GM18519 (cell line): ENCODE data around the gene NLRP14.

Experiments
- ATAC-seq: cut with Tn5 transposase; IDR thresholded peaks from one replicate; pipeline ENCODE4 v1.9.1; 2021; ENCODE audit warnings: mild to moderate bottlenecking, moderate library complexity; ENCODE audit not compliant: unreplicated experiment, low FRiP score

Gene NLRP14, protein sequence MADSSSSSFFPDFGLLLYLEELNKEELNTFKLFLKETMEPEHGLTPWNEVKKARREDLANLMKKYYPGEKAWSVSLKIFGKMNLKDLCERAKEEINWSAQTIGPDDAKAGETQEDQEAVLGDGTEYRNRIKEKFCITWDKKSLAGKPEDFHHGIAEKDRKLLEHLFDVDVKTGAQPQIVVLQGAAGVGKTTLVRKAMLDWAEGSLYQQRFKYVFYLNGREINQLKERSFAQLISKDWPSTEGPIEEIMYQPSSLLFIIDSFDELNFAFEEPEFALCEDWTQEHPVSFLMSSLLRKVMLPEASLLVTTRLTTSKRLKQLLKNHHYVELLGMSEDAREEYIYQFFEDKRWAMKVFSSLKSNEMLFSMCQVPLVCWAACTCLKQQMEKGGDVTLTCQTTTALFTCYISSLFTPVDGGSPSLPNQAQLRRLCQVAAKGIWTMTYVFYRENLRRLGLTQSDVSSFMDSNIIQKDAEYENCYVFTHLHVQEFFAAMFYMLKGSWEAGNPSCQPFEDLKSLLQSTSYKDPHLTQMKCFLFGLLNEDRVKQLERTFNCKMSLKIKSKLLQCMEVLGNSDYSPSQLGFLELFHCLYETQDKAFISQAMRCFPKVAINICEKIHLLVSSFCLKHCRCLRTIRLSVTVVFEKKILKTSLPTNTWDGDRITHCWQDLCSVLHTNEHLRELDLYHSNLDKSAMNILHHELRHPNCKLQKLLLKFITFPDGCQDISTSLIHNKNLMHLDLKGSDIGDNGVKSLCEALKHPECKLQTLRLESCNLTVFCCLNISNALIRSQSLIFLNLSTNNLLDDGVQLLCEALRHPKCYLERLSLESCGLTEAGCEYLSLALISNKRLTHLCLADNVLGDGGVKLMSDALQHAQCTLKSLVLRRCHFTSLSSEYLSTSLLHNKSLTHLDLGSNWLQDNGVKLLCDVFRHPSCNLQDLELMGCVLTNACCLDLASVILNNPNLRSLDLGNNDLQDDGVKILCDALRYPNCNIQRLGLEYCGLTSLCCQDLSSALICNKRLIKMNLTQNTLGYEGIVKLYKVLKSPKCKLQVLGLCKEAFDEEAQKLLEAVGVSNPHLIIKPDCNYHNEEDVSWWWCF

DNA sequence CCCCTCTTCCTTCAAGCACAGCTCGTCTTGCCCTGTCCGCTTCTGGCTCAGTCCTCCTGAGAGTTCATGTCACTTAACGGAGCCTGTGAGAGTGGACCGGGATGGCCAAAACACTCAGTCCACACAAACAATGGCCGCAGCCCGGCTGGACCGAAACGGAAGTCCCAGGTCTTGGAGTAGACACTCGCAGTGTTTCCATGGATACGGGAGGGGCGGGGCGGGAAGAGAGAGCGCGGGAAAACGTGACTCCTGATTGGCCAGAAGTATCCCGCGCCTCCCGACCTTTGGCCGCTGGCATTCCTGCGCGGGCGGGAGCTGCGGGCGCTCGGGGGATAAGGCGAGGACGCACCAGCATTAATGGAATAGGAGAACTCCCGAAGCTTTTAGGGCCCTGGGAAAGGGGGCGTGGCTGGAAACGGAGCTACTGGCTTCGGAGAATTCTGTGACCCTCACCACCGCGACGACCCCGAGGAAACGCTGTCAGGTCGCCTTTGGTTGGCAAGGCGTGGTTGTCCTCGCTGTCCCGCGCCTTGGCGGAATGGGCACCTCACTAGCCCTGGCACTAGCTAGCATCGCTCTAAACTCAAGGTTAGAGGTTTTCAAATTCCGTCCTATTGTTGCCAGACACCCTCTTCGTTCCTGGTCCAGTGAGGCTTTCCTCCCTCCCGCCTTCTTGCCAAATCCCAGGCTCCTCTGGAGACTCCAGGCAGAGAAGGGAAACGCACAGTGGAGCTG lies at the start of gene NLRP14, which contains the start of gene ZNF214:
Gene NLRP14, plus strand, starts transcription at position 297 of the 735 bp plus-strand sequence. CDS start 18,108 bp downstream, outside the sequence.
Gene ZNF214, minus strand, starts transcription at position 164 of the 735 bp plus-strand sequence. CDS start 17,511 bp downstream, outside the sequence.
- ATAC-seq: no peak

GRCh38 chr11:6979365-6979764 lies 40.9 kb upstream of the NLRP14 start:
- ATAC-seq: no peak

DNA sequence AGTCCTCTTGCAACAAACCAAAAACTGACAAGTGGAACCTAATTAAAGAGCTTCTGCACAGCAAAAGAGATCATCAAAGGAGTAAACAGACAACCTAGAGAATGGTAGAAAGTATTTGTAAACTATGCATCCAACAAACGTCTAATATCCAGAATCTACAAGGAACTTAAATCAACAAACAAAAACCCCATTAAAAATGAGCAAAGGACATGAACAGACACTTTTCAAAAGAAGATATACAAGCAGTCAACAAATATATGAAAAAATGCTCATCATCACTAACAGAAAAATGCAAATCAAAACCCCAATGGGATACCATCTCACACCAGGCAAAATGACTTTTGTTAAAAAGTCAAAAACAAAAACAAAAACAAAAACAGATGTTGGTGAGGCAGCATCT lies 33.8 kb upstream of the NLRP14 start:
- ATAC-seq: no peak

- no peak for ATAC-seq
These were observed 31.8 kb upstream of the NLRP14 start for GRCh38 chr11:6988506-6988905.

DNA sequence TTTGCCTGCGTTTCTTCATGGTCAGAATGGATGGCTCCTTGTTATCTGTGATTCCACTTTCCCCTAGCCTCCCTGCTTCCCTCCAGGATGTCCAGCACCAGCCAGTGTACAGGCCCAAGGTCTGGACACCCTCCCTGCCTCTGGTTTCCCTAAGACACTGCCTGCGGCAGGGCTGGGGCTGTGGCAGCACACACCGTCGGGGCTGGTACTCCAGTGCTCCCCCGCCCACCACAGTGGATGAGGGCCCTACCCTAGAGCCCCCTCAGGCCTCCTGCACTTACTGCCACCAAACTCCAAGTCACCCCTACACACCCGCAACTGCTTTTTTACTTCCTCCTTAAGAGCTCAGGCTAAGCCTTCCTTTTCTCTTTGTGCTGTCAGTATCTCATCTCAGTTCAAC lies 29.1 kb upstream of the NLRP14 start:
- ATAC-seq: no peak

DNA sequence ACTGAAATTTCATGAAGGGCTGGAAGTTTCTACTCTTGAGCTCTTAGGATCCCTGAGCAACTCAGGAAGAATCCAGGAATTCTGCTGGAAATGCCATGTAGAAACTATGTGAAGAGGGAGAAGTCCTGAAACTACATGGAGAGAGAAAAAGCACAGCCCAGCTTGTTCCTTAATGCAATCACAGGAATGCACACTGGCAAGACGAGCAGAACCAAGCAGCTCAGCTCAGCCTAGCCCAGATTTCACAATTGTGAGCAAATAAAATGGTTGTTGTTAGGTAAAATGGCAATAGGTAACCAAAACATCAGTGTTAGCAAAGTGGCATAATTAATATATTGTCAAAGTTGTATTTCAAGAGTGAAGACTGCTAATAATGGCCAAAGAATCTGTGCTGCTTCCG lies 28.3 kb upstream of the NLRP14 start:
- no peak for ATAC-seq

DNA sequence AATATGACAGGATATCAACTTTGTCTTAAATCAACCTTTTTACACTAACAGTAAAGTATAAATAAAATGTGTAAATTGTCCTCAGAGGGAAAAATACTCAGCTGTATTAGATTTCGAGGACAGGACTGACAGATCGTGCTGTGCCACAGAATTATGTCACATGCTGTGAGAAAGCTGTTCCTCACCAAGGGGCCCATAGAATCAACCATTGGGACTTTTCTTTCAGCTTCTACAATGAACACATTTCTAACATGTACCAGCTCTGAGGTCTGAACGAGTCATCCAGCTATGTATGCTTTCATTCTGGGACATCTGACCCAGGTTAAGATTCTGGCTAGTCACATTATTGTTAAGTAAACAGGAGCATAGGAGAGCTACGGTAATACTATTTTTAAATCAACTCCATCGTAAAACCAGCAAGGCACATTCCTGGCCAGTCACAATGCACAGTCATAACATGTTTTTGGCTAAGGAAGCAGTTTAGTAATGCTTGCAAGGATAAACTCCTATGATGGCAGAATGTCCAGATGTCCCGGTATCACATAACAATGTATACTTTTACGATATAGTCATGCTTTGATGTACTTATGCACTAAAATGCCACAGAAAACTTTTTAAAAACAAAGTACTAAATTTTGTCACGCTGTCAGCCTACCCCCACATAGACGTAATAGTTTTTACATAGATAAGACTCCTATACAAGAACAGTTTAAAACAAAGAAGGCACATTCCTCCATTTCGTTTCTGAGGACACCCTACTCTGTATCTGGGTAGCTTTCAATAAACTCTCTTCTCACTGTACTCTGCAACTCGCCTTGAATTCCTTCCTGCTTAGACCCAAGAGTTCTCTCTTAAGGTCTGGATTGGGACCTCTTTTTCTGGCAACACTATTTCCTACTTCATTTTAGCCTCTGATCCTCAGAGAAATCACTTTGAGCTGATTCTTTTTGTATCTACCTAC lies 27.5 kb upstream of the NLRP14 start:
- no peak for ATAC-seq

- no peak for ATAC-seq
These were observed 24.6 kb upstream of the NLRP14 start for GRCh38 chr11:6995703-6996102.

- peak; percentile 73 for ATAC-seq
These were observed 15.8 kb upstream of the NLRP14 start for GRCh38 chr11:7004482-7004881.

- ATAC-seq: no peak
These were observed 6.2 kb upstream of the NLRP14 start for GRCh38 chr11:7014118-7014517.

- no peak for ATAC-seq
These were observed 4.3 kb upstream of the NLRP14 start for GRCh38 chr11:7016011-7016410.

DNA sequence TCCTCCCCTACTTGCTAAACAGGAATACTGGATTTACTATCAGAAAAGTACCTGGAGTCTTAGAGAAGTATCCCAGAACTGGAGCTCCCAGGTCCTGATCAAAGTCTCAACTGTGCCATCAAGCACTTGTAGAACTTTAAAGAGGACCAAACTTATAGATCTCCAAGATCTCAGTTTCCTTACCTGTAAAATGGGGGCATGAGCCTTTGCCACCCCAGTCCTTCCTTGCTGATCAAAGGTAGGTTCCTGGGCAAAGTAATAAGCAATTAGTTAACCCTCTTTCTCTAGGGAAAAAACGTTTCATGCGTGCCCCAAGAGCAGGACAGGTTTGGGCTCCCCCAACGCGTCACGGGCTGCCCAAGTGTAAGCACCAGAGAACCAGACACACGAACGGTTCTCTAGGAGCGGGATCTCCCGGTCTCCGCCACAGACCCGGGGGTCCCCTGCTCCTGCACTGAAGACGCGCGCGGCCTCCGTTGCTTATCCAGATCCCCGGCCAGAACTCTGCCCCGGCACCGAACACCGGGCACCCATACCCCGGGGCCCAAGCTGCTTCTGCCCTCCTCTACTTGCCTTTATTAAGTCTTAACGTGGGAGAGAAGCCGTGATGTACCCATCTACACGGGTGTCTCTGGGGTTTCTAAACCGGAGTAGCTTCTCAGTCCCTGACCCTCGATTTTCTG lies 638 bp upstream of the NLRP14 start:
- no peak for ATAC-seq

- no peak for ATAC-seq
These were observed 1.0 kb downstream of the NLRP14 start for GRCh38 chr11:7021318-7021717.

DNA sequence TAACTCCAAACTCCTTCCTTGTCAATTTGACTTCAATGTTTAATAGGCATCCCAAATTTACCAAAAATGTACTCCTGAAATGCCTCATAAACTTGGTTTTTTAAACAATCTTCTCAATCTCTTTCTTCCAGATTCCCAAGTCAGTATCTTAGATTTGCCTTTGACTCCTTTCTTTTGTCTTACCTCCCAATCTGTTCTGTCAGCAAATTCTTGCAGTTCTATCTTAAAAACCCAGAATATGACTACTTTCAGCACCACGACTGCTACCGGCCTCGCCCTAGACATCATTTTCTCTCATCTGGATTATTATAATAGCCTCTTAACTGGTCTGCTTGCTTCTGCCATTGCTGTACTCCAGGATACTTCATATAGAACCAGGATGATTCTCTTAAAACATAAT lies 7.9 kb downstream of the NLRP14 start:
- ATAC-seq: no peak

- ATAC-seq: no peak
These were observed 10.6 kb downstream of the NLRP14 start for GRCh38 chr11:7030836-7031235.

- ATAC-seq: no peak
These were observed 11.2 kb downstream of the NLRP14 start for GRCh38 chr11:7031471-7031871.

DNA sequence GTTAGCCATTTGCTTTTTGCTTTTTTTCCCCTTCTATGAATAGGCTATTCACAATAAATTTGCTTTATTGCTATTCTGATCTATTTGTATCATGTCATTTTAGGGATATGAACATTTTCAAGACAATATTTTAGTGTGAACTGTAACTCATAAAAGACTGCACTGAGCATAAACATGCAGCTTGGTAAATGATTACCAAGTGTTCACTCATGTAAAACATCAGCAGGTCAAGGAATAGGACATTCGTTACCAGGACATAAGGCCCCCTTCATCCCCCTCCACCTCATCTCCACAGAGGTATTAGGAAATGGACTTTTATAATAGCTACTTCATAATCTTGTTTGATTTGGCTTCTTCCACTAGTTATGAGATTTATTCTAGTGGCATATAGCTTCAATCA lies 12.4 kb downstream of the NLRP14 start:
- no peak for ATAC-seq

GRCh38 chr11:7034019-7034418 lies 13.7 kb downstream of the NLRP14 start:
- ATAC-seq: no peak
